HCT116 (cell line): ENCODE results near the gene DLX2. TPM values are rescaled to one million over a fixed set of nuclear protein-coding genes. Genes with fewer than 3 reads are reported as not detected.

Experiments
- ATAC-seq: fragments of 200-7000 bp; cut with Tn5 transposase; 2 replicates; pipeline ENCODE4 v1.9.1; 2020; ENCODE audit warnings: mild to moderate bottlenecking, moderate library complexity
- BruUV-seq: library from RNA; stranded (reverse); fragments of 400-500 nt; replicated peaks from 2 replicates; lab custom pipeline; 2021; lab: Mats Ljungman, UMichigan
- CTCF ChIA-PET: fragments of 300-600 bp; sonication (Branson Sonifier 250); formaldehyde crosslinking; loops from one replicate; lab custom pipeline; 2021; ENCODE audit warnings: antibody characterized with exemption; lab: Charles Lee
- POLR2A ChIA-PET: fragments of 300-600, 350-600 bp; sonication (Branson Sonifier 250); formaldehyde crosslinking; loops from one replicate; lab custom pipeline; 2021; ENCODE audit warnings: antibody characterized with exemption; lab: Charles Lee
- RAD21 ChIA-PET, 2 experiments: fragments of 300-600 bp; sonication (Branson Sonifier 250); formaldehyde crosslinking; loops; one replicate each; lab custom pipeline; 2023; ENCODE audit warnings: low total read pairs in 2 of 2; ENCODE audit not compliant: uncharacterized antibody in 2 of 2, unreplicated experiment in 2 of 2, low non-redundant PET in 1 of 2; lab: Charles Lee
- DNase-seq: peaks from one replicate; pipeline ENCODE4 v3.0.0-alpha.2; 2010; ENCODE audit warnings: low read depth, low spot score
- H2AFZ ChIP-seq: fragments of 200-600 bp; shearing (Covaris generic), sonication (generic); 2 replicates; pipeline ENCODE4 v1.6.1; 2017; ENCODE audit warnings: low read depth, mixed run types, mixed read lengths, antibody characterized with exemption, low read length; ENCODE audit not compliant: poor library complexity, severe bottlenecking
- H3K27ac ChIP-seq: 2 replicates; pipeline ENCODE4 v1.5.1; 2012; ENCODE audit warnings: low read depth, low read length
- H3K27me3 ChIP-seq: fragments of 200-600 bp; sonication (generic); 2 replicates; pipeline ENCODE4 v1.6.1; 2016; ENCODE audit warnings: mixed run types, low read length, mixed read lengths; ENCODE audit not compliant: insufficient read depth
- H3K36me3 ChIP-seq, 2 experiments: fragments of 200-500 bp in 1 of 2; fragments of 200-600 bp in 1 of 2; sonication (Bioruptor generic) in 1 of 2; sonication (generic) in 1 of 2; 2 replicates each; pipeline versions ENCODE4 v1.5.1 to v1.6.1; 2014 to 2016; ENCODE audit warnings: low read length in 2 of 2, inconsistent platforms in 1 of 2, mixed read lengths in 1 of 2, mixed run types in 1 of 2; ENCODE audit not compliant: insufficient read depth in 2 of 2, control insufficient read depth in 1 of 2
- H3K4me1 ChIP-seq, 2 experiments: fragments of 200-600 bp in 1 of 2; sonication (generic) in 1 of 2; 2 replicates each; pipeline versions ENCODE4 v1.5.1 to v1.6.1; 2012 to 2017; ENCODE audit warnings: low read length in 2 of 2, inconsistent platforms in 1 of 2, mild to moderate bottlenecking in 1 of 2, mixed read lengths in 1 of 2, mixed run types in 1 of 2, moderate library complexity in 1 of 2; ENCODE audit not compliant: insufficient read depth in 2 of 2, control insufficient read depth in 1 of 2
- H3K4me2 ChIP-seq: fragments of 200-600 bp; sonication (generic); 2 replicates; pipeline ENCODE4 v1.6.1; 2017; ENCODE audit warnings: mixed run types, low read length, mixed read lengths
- H3K4me3 ChIP-seq, 2 experiments: fragments of 200-600 bp in 1 of 2; sonication (generic) in 1 of 2; replicated peaks in 1 of 2; 2 replicates each; pipeline ENCODE4 v1.5.1; 2011 to 2016; ENCODE audit warnings: low read length in 2 of 2, control low read depth in 1 of 2, low read depth in 1 of 2, mild to moderate bottlenecking in 1 of 2, mixed read lengths in 1 of 2, mixed run types in 1 of 2
- H3K79me2 ChIP-seq: fragments of 200-600 bp; sonication (generic); 2 replicates; pipeline ENCODE4 v1.6.1; 2017; ENCODE audit warnings: mild to moderate bottlenecking, mixed run types, low read length, moderate library complexity, mixed read lengths; ENCODE audit not compliant: insufficient read depth
- H3K9ac ChIP-seq: fragments of 200-600 bp; sonication (generic); 2 replicates; pipeline ENCODE4 v1.6.1; 2016; ENCODE audit warnings: low read length, mixed read lengths
- H3K9me2 ChIP-seq: fragments of 200-600 bp; sonication (generic), shearing (Covaris generic); 2 replicates; pipeline ENCODE4 v1.6.1; 2017; ENCODE audit warnings: mixed run types, mild to moderate bottlenecking, moderate library complexity; ENCODE audit not compliant: insufficient read depth
- H3K9me3 ChIP-seq, 2 experiments: fragments of 200-500 bp in 1 of 2; fragments of 200-600 bp in 1 of 2; sonication (Bioruptor generic) in 1 of 2; sonication (generic) in 1 of 2; 2 replicates each; pipeline ENCODE4 v1.6.1; 2014 to 2017; ENCODE audit warnings: low read length in 2 of 2, mixed read lengths in 2 of 2, inconsistent platforms in 1 of 2, low read depth in 1 of 2, mild to moderate bottlenecking in 1 of 2, mixed run types in 1 of 2, moderate library complexity in 1 of 2; ENCODE audit not compliant: control insufficient read depth in 1 of 2, insufficient read depth in 1 of 2
- H4K20me1 ChIP-seq: fragments of 200-600 bp; sonication (generic), shearing (Covaris generic); 2 replicates; pipeline ENCODE4 v1.6.1; 2017; ENCODE audit warnings: mixed run types, mild to moderate bottlenecking, moderate library complexity; ENCODE audit not compliant: insufficient read depth
- CBX3 ChIP-seq: IDR thresholded peaks from 2 replicates; pipeline ENCODE4 v1.6.1; 2012; ENCODE audit warnings: low read depth
- CEBPB ChIP-seq: IDR thresholded peaks from 2 replicates; pipeline ENCODE4 v1.6.1; 2012; ENCODE audit warnings: low read depth
- CTCF ChIP-seq, 3 experiments: fragments of 200-600 bp in 1 of 3; sonication (generic) in 1 of 3; IDR thresholded peaks in 2 of 3; conservative IDR thresholded peaks in 1 of 3; 2 replicates each; pipeline ENCODE4 v1.5.1; 2012 to 2017; ENCODE audit warnings: low read depth in 2 of 3, low read length in 2 of 3, antibody characterized with exemption in 1 of 3, borderline replicate concordance in 1 of 3, control low read depth in 1 of 3, mild to moderate bottlenecking in 1 of 3, mixed read lengths in 1 of 3, mixed run types in 1 of 3, moderate library complexity in 1 of 3; ENCODE audit not compliant: insufficient read depth in 1 of 3
- EGR1 ChIP-seq: IDR thresholded peaks from 2 replicates; pipeline ENCODE4 v1.6.1; 2012; ENCODE audit warnings: low read depth
- ELF1 ChIP-seq: IDR thresholded peaks from 2 replicates; pipeline ENCODE4 v1.6.1; 2012; ENCODE audit warnings: low read depth, borderline replicate concordance
- EZH2 ChIP-seq: fragments of 200-600 bp; sonication (generic); IDR thresholded peaks from 2 replicates; pipeline ENCODE4 v1.6.1; 2017; ENCODE audit warnings: antibody characterized with exemption, mixed run types
- JUND ChIP-seq: IDR thresholded peaks from 2 replicates; pipeline ENCODE4 v1.6.1; 2012
- MAX ChIP-seq: IDR thresholded peaks from 2 replicates; pipeline ENCODE4 v1.6.1; 2012
- POLR2A ChIP-seq: IDR thresholded peaks from 2 replicates; pipeline ENCODE4 v1.7.0; 2011; ENCODE audit warnings: borderline replicate concordance; ENCODE audit not compliant: insufficient read depth, insufficient read length; ENCODE audit errors: extremely low read depth
- POLR2AphosphoS5 ChIP-seq: IDR thresholded peaks from 2 replicates; pipeline ENCODE4 v1.6.1; 2011; ENCODE audit warnings: mild to moderate bottlenecking, low read depth, low read length, moderate library complexity
- SIN3A ChIP-seq: IDR thresholded peaks from 2 replicates; pipeline ENCODE4 v1.6.1; 2012; ENCODE audit warnings: low read depth
- SP1 ChIP-seq: IDR thresholded peaks from 2 replicates; pipeline ENCODE4 v1.6.1; 2012; ENCODE audit warnings: low read depth
- SRF ChIP-seq: IDR thresholded peaks from 2 replicates; pipeline ENCODE4 v1.6.1; 2012; ENCODE audit warnings: low read depth
- YY1 ChIP-seq: IDR thresholded peaks from 2 replicates; pipeline ENCODE4 v1.6.1; 2011; ENCODE audit warnings: low read length, low read depth, moderate library complexity, mild to moderate bottlenecking; ENCODE audit not compliant: insufficient replicate concordance; ENCODE audit errors: extremely low read depth
- ZNF274 ChIP-seq: fragments of 200-500 bp; sonication (Bioruptor generic); IDR thresholded peaks from 2 replicates; pipeline ENCODE4 v1.6.1; 2014; ENCODE audit warnings: mild to moderate bottlenecking, low read depth, low read length, inconsistent platforms
- intact Hi-C: fragments of 100-400 bp; cut with micrococcal nuclease; formaldehyde crosslinking; loops from 2 replicates; pipeline ENCODE4 v1.10.0; 2022
- total RNA-seq: library from RNA; stranded (reverse); gene quantifications from one replicate; pipeline ENCODE4 v1.2.1, GENCODE V29; 2021; ENCODE audit not compliant: unreplicated experiment

The DLX2 gene
- total RNA-seq, 1 experiment from 2014 or later: 3.7 TPM

- Histone ChIP-seq H3K4me3 (no peak overlapping the region), H3K36me3 (no peaks in the 10 kb centered on the region), H3K79me2 (no peaks in the 10 kb centered on the region), H3K4me1 (peaks cover 10 to 14% of the 10 kb centered on the region in 2 experiments), H3K27ac (no peak overlapping the region), H3K4me2 (no peak overlapping the region), H4K20me1 (no peaks in the 10 kb centered on the region), H3K9me3 (no peaks in the 10 kb centered on the region), H3K9ac (no peak overlapping the region), H2AFZ (no peak overlapping the region), H3K27me3 (no peaks in the 10 kb centered on the region), H3K9me2 (no peaks in the 10 kb centered on the region)
- TF ChIP-seq SIN3A: no peak
- no peak for TF ChIP-seq EGR1
- TF ChIP-seq POLR2A: no peak
- TF ChIP-seq YY1: no peak
- ChIA-PET POLR2A (no interaction called here), RAD21 (no interaction called here), CTCF (interaction anchor here (0.8 kb wide), 1 partner anchor 8 kb away, joined by 4 read pairs; no protein-coding TSS in a partner anchor)
- BruUV-seq: no TSS peak
- ATAC-seq (no peak), DNase-seq (no peak)
- intact Hi-C loops: no loop called here
Observed at GRCh38 chr2:172107690-172108586, 5.2 kb upstream of the DLX2 start.

- POLR2A ChIA-PET: interaction anchor here (1.1 kb wide), 1 partner anchor 9 kb away, joined by 3 read pairs; no protein-coding TSS in a partner anchor
- Histone ChIP-seq H3K9ac (no peak overlapping the region), H3K4me3 (no peak overlapping the region), H3K4me1 (peaks cover 18 to 27% of the 10 kb centered on the region in 2 experiments), H4K20me1 (no peaks in the 10 kb centered on the region), H3K9me2 (no peaks in the 10 kb centered on the region), H3K36me3 (no peaks in the 10 kb centered on the region), H3K9me3 (no peaks in the 10 kb centered on the region), H3K27ac (no peak overlapping the region), H2AFZ (no peak overlapping the region), H3K27me3 (no peaks in the 10 kb centered on the region), H3K4me2 (no peak overlapping the region), H3K79me2 (no peaks in the 10 kb centered on the region)
- no TSS peak for BruUV-seq
- CTCF ChIA-PET: interaction anchor here (1.1 to 2.5 kb wide), 2 partner anchors 294 to 400 kb away, joined by 4 to 6 read pairs; no protein-coding TSS in a partner anchor
- ATAC-seq (no peak), DNase-seq (no peak)
- RAD21 ChIA-PET: interaction anchor here in 1 of 2 experiments (0.6 kb wide), 1 partner anchor 297 kb away, joined by 3 read pairs; no protein-coding TSS in a partner anchor
- intact Hi-C loops: no loop called here
- no peak for TF ChIP-seq EZH2
- TF ChIP-seq SIN3A: no peak
- TF ChIP-seq POLR2AphosphoS5: no peak
- no peak for TF ChIP-seq POLR2A
- no peak for TF ChIP-seq EGR1
- TF ChIP-seq CEBPB: no peak
- TF ChIP-seq MAX: no peak
- no peak for TF ChIP-seq SP1
- TF ChIP-seq ZNF274: no peak
- no peak for TF ChIP-seq CTCF (IDR thresholded peaks at IDR 0.05 in 2 of 3, conservative IDR thresholded peaks at IDR 0.05 in 1 of 3; ENCODE audit: borderline replicate concordance in 1 of 3, insufficient read depth in 1 of 3, low read depth in 2 of 3, low read length in 2 of 3)
- no peak for TF ChIP-seq ELF1
- TF ChIP-seq YY1: no peak
- TF ChIP-seq CBX3: no peak
- no peak for TF ChIP-seq SRF
- TF ChIP-seq JUND: no peak
Observed at GRCh38 chr2:172106108-172106961, 3.6 kb upstream of the DLX2 start.
